ENCODE data around the gene RACGAP1.

- TF ChIP-seq POLR2A (IDR thresholded peaks at IDR 0.05), result no peak
- TF ChIP-seq CTCF (IDR thresholded peaks at IDR 0.05), result no peak
Observed at GRCh38 chr12:49954863-49955830, 70.1 kb downstream of the RACGAP1 start.
